ENCODE data around the gene LRRC39. TPM values are rescaled to one million over a fixed set of nuclear protein-coding genes. Genes with fewer than 3 reads are reported as not detected.

LRRC39 gene
- 1 to 10 TPM; 1.0 to 1.3 TPM for total RNA-seq
- polyA plus RNA-seq, result under 1 TPM in 1 of 2 donors, not detected in 1; 0.13 TPM

GRCh38 chr1:100178091-100178490, at the start of gene LRRC39:
LRRC39 (minus strand) TSS chr1:100178256; CDS start chr1:100168516, 9,740 bp downstream.
- CTCF ChIA-PET (ENCODE audit: partially characterized antibody), result no interaction called here
- Mint-ChIP-seq H3K27me3 (no peaks in the 10 kb centered on the region), H3K36me3 (no peaks in the 10 kb centered on the region), H3K4me3 (no peak within 1 kb of the TSS), H3K4me1 (no peaks in the 10 kb centered on the region), H3K27ac (no peak within 1 kb of the TSS), H3K9me3 (peaks cover 0 to 3% (median 0%) of the 10 kb centered on the region in 8 donors)
- POLR2A ChIA-PET (ENCODE audit: partially characterized antibody), result interaction anchor here (0.7 kb wide), 1 partner anchor 65 kb away, joined by 3 read pairs; no protein-coding TSS in a partner anchor
- Histone ChIP-seq H3K36me3 (ENCODE audit: insufficient read depth, low read length) (no peaks in the 10 kb centered on the region), H3K27ac (ENCODE audit: low read depth, low read length) (no peak within 1 kb of the TSS), H3K4me3 (ENCODE audit: low read length in 2 of 2) (no peak within 1 kb of the TSS), H3K9me3 (ENCODE audit: control insufficient read depth in 1 of 2, low read length in 2 of 2) (no peaks in the 10 kb centered on the region), H3K4me1 (ENCODE audit: insufficient read depth, low read length) (no peaks in the 10 kb centered on the region), H3K27me3 (ENCODE audit: insufficient read depth, low read length) (no peaks in the 10 kb centered on the region)
- DNase-seq, result no peak
- intact Hi-C loops (cut with micrococcal nuclease), result no loop called here

- H3K27me3 ChIP-seq (ENCODE audit: insufficient read depth, low read length), result no peaks in the 10 kb centered on the region
- peaks cover 22 to 23% of the 10 kb centered on the region in 2 donors for H3K36me3 Mint-ChIP-seq
- DNase-seq, result no peak
- no peak overlapping the region for H3K4me3 ChIP-seq (ENCODE audit: low read length in 2 of 2)
- no peak overlapping the region for H3K27ac ChIP-seq (ENCODE audit: low read depth, low read length)
- no peak overlapping the region for H3K4me3 Mint-ChIP-seq
- H3K9me3 ChIP-seq (ENCODE audit: control insufficient read depth in 1 of 2, low read length in 2 of 2), result no peaks in the 10 kb centered on the region
- H3K27me3 Mint-ChIP-seq, result no peaks in the 10 kb centered on the region
- ChIA-PET POLR2A (ENCODE audit: partially characterized antibody) (no interaction called here), CTCF (ENCODE audit: partially characterized antibody) (interaction anchor here (0.6 to 1.8 kb wide), 4 partner anchors 22 to 646 kb away, joined by 3 to 7 read pairs (median 4); no protein-coding TSS in a partner anchor)
- peaks cover 7% of the 10 kb centered on the region for H3K36me3 ChIP-seq (ENCODE audit: insufficient read depth, low read length)
- peak overlapping the region in 2 of 7 donors; percentile 26 to 56 for H3K27ac Mint-ChIP-seq
- H3K4me1 ChIP-seq (ENCODE audit: insufficient read depth, low read length), result no peaks in the 10 kb centered on the region
- peaks cover 0 to 3% (median 0%) of the 10 kb centered on the region in 4 donors for H3K4me1 Mint-ChIP-seq
- intact Hi-C loops (cut with micrococcal nuclease), result no loop called here
- H3K9me3 Mint-ChIP-seq, result no peaks in the 10 kb centered on the region
Observed at GRCh38 chr1:100222428-100222827, 44.4 kb upstream of the LRRC39 start.

GRCh38 chr1:100219883-100220282, 41.8 kb upstream of the LRRC39 start:
- Histone ChIP-seq H3K4me3 (ENCODE audit: low read length in 2 of 2) (no peak overlapping the region), H3K27me3 (ENCODE audit: insufficient read depth, low read length) (no peaks in the 10 kb centered on the region), H3K36me3 (ENCODE audit: insufficient read depth, low read length) (peaks cover 11% of the 10 kb centered on the region), H3K27ac (ENCODE audit: low read depth, low read length) (no peak overlapping the region), H3K4me1 (ENCODE audit: insufficient read depth, low read length) (no peaks in the 10 kb centered on the region), H3K9me3 (ENCODE audit: control insufficient read depth in 1 of 2, low read length in 2 of 2) (no peaks in the 10 kb centered on the region)
- H3K27me3 Mint-ChIP-seq, result no peaks in the 10 kb centered on the region
- intact Hi-C loops (cut with micrococcal nuclease), result no loop called here
- H3K36me3 Mint-ChIP-seq, result peaks cover 29 to 30% of the 10 kb centered on the region in 2 donors
- no peak overlapping the region for H3K4me3 Mint-ChIP-seq
- POLR2A ChIA-PET (ENCODE audit: partially characterized antibody), result no interaction called here
- DNase-seq, result no peak
- H3K4me1 Mint-ChIP-seq, result peaks cover 0 to 1% (median 0%) of the 10 kb centered on the region in 4 donors
- H3K27ac Mint-ChIP-seq, result peak overlapping the region in 2 of 7 donors; percentile 20 to 71
- CTCF ChIA-PET (ENCODE audit: partially characterized antibody), result no interaction called here
- no peaks in the 10 kb centered on the region for H3K9me3 Mint-ChIP-seq

GRCh38 chr1:100219457-100219856, 41.4 kb upstream of the LRRC39 start:
- CTCF ChIA-PET (ENCODE audit: partially characterized antibody), result no interaction called here
- H3K4me1 ChIP-seq (ENCODE audit: insufficient read depth, low read length), result no peaks in the 10 kb centered on the region
- intact Hi-C loops (cut with micrococcal nuclease), result no loop called here
- DNase-seq, result peak in 1 of 5 donors; percentile 6
- H3K36me3 ChIP-seq (ENCODE audit: insufficient read depth, low read length), result peaks cover 16% of the 10 kb centered on the region
- no peaks in the 10 kb centered on the region for H3K9me3 ChIP-seq (ENCODE audit: control insufficient read depth in 1 of 2, low read length in 2 of 2)
- H3K4me3 ChIP-seq (ENCODE audit: low read length in 2 of 2), result no peak overlapping the region
- H3K27ac ChIP-seq (ENCODE audit: low read depth, low read length), result no peak overlapping the region
- Mint-ChIP-seq H3K4me1 (peaks cover 0 to 1% (median 0%) of the 10 kb centered on the region in 4 donors), H3K4me3 (no peak overlapping the region), H3K27ac (peak overlapping the region in 2 of 7 donors; percentile 20 to 71), H3K27me3 (no peaks in the 10 kb centered on the region), H3K9me3 (no peaks in the 10 kb centered on the region), H3K36me3 (peaks cover 32 to 34% of the 10 kb centered on the region in 2 donors)
- POLR2A ChIA-PET (ENCODE audit: partially characterized antibody), result no interaction called here
- no peaks in the 10 kb centered on the region for H3K27me3 ChIP-seq (ENCODE audit: insufficient read depth, low read length)

- H3K9me3 Mint-ChIP-seq, result no peaks in the 10 kb centered on the region
- Histone ChIP-seq H3K4me1 (ENCODE audit: insufficient read depth, low read length) (no peaks in the 10 kb centered on the region), H3K27me3 (ENCODE audit: insufficient read depth, low read length) (no peaks in the 10 kb centered on the region), H3K36me3 (ENCODE audit: insufficient read depth, low read length) (peaks cover 23% of the 10 kb centered on the region), H3K9me3 (ENCODE audit: control insufficient read depth in 1 of 2, low read length in 2 of 2) (no peaks in the 10 kb centered on the region), H3K4me3 (ENCODE audit: low read length in 2 of 2) (no peak overlapping the region), H3K27ac (ENCODE audit: low read depth, low read length) (no peak overlapping the region)
- CTCF ChIA-PET (ENCODE audit: partially characterized antibody), result interaction anchor here (1.2 kb wide), 1 partner anchor 291 kb away, joined by 3 read pairs; no protein-coding TSS in a partner anchor
- no peaks in the 10 kb centered on the region for H3K27me3 Mint-ChIP-seq
- intact Hi-C loops (cut with micrococcal nuclease), result no loop called here
- no peak for DNase-seq
- no peak overlapping the region for H3K4me3 Mint-ChIP-seq
- H3K36me3 Mint-ChIP-seq, result peaks cover 38 to 43% of the 10 kb centered on the region in 2 donors
- peaks cover 0 to 1% (median 0%) of the 10 kb centered on the region in 4 donors for H3K4me1 Mint-ChIP-seq
- H3K27ac Mint-ChIP-seq, result peak overlapping the region in 1 of 7 donors; percentile 19
- POLR2A ChIA-PET (ENCODE audit: partially characterized antibody), result no interaction called here
Observed at GRCh38 chr1:100217834-100218233, 39.8 kb upstream of the LRRC39 start.

GRCh38 chr1:100215101-100215500, 37.0 kb upstream of the LRRC39 start:
- H3K36me3 Mint-ChIP-seq, result peaks cover 49 to 53% of the 10 kb centered on the region in 2 donors
- H3K27ac Mint-ChIP-seq, result no peak overlapping the region
- Histone ChIP-seq H3K9me3 (ENCODE audit: control insufficient read depth in 1 of 2, low read length in 2 of 2) (no peaks in the 10 kb centered on the region), H3K27me3 (ENCODE audit: insufficient read depth, low read length) (no peaks in the 10 kb centered on the region), H3K27ac (ENCODE audit: low read depth, low read length) (no peak overlapping the region), H3K4me1 (ENCODE audit: insufficient read depth, low read length) (no peaks in the 10 kb centered on the region), H3K4me3 (ENCODE audit: low read length in 2 of 2) (no peak overlapping the region), H3K36me3 (ENCODE audit: insufficient read depth, low read length) (peaks cover 33% of the 10 kb centered on the region)
- intact Hi-C loops (cut with micrococcal nuclease), result no loop called here
- H3K4me3 Mint-ChIP-seq, result no peak overlapping the region
- peaks cover 0 to 3% (median under 1%) of the 10 kb centered on the region in 4 donors for H3K4me1 Mint-ChIP-seq
- no peaks in the 10 kb centered on the region for H3K27me3 Mint-ChIP-seq
- no peaks in the 10 kb centered on the region for H3K9me3 Mint-ChIP-seq
- no peak for DNase-seq
- POLR2A ChIA-PET (ENCODE audit: partially characterized antibody), result interaction anchor here (0.6 kb wide), 1 partner anchor 40 kb away, joined by 3 read pairs; no protein-coding TSS in a partner anchor
- CTCF ChIA-PET (ENCODE audit: partially characterized antibody), result interaction anchor here (1.1 to 1.2 kb wide), 2 partner anchors 35 to 248 kb away, joined by 3 read pairs; partner anchors contain the start of gene DBT

- POLR2A ChIA-PET (ENCODE audit: partially characterized antibody), result no interaction called here
- no peaks in the 10 kb centered on the region for H3K27me3 Mint-ChIP-seq
- Histone ChIP-seq H3K27me3 (ENCODE audit: insufficient read depth, low read length) (no peaks in the 10 kb centered on the region), H3K9me3 (ENCODE audit: control insufficient read depth in 1 of 2, low read length in 2 of 2) (no peaks in the 10 kb centered on the region), H3K4me3 (ENCODE audit: low read length in 2 of 2) (no peak overlapping the region), H3K27ac (ENCODE audit: low read depth, low read length) (no peak overlapping the region), H3K36me3 (ENCODE audit: insufficient read depth, low read length) (peaks cover 31% of the 10 kb centered on the region), H3K4me1 (ENCODE audit: insufficient read depth, low read length) (no peaks in the 10 kb centered on the region)
- peaks cover 48 to 55% of the 10 kb centered on the region in 2 donors for H3K36me3 Mint-ChIP-seq
- no peak overlapping the region for H3K27ac Mint-ChIP-seq
- intact Hi-C loops (cut with micrococcal nuclease), result no loop called here
- no peak for DNase-seq
- CTCF ChIA-PET (ENCODE audit: partially characterized antibody), result no interaction called here
- no peak overlapping the region for H3K4me3 Mint-ChIP-seq
- peaks cover 0 to 3% (median under 1%) of the 10 kb centered on the region in 4 donors for H3K4me1 Mint-ChIP-seq
- H3K9me3 Mint-ChIP-seq, result no peaks in the 10 kb centered on the region
Observed at GRCh38 chr1:100213141-100213540, 35.1 kb upstream of the LRRC39 start.
